HepG2 (cell line): ENCODE results near the gene PGC. TPM values are rescaled to one million over a fixed set of nuclear protein-coding genes. Genes with fewer than 3 reads are reported as not detected.

Source experiments
- AFF4 ChIP-seq: sonication (generic); formaldehyde crosslinking; IDR thresholded peaks from 2 replicates; pipeline ENCODE4 v1.4.0; 2020; ENCODE audit warnings: missing genetic modification reagents
- AGO2 ChIP-seq: fragments of 200-400 bp; formaldehyde crosslinking; optimal IDR thresholded peaks from 2 replicates; pipeline ENCODE3; 2017; ENCODE audit warnings: mild to moderate bottlenecking, low read depth, low read length, moderate library complexity
- CBX5 ChIP-seq: sonication (generic); formaldehyde crosslinking; IDR thresholded peaks from 2 replicates; pipeline ENCODE4 v1.4.0; 2020; ENCODE audit warnings: missing genetic modification reagents, borderline replicate concordance
- CTCF ChIP-seq: sonication (generic); formaldehyde crosslinking; IDR thresholded peaks from 2 replicates; pipeline ENCODE4 v1.5.0; 2020; ENCODE audit warnings: mild to moderate bottlenecking, missing genetic modification reagents, moderate library complexity
- ERF ChIP-seq: IDR thresholded peaks from 2 replicates; pipeline ENCODE4 v1.6.1; 2018; ENCODE audit warnings: missing biosample characterization, missing genetic modification reagents
- ETV6 ChIP-seq: sonication (generic); formaldehyde crosslinking; conservative IDR thresholded peaks from 2 replicates; pipeline ENCODE4 v1.4.0; 2020; ENCODE audit warnings: missing genetic modification reagents
- FLYWCH1 ChIP-seq: sonication (generic); formaldehyde crosslinking; IDR thresholded peaks from 2 replicates; pipeline ENCODE4 v1.8.1; 2023; ENCODE audit warnings: mild to moderate bottlenecking, missing genetic modification reagents
- GATAD2A ChIP-seq: IDR thresholded peaks from 2 replicates; pipeline ENCODE4 v1.6.1; 2016
- HBP1 ChIP-seq: IDR thresholded peaks from 2 replicates; pipeline ENCODE4 v1.6.1; 2016; ENCODE audit warnings: low read depth, control low read depth
- HNRNPK ChIP-seq: fragments of 200-400 bp; formaldehyde crosslinking; IDR thresholded peaks from 2 replicates; pipeline ENCODE4 v1.6.1; 2018; ENCODE audit warnings: low read length, low read depth, moderate library complexity, mild to moderate bottlenecking; ENCODE audit not compliant: poor library complexity, severe bottlenecking
- HNRNPL ChIP-seq: fragments of 200-400 bp; formaldehyde crosslinking; IDR thresholded peaks from 2 replicates; pipeline ENCODE4 v1.6.1; 2017; ENCODE audit warnings: mild to moderate bottlenecking, low read depth, low read length
- IKZF5 ChIP-seq: IDR thresholded peaks from 2 replicates; pipeline ENCODE4 v1.6.1; 2018; ENCODE audit warnings: missing genetic modification reagents, mild to moderate bottlenecking, missing compliant biosample characterization
- IRF2 ChIP-seq: IDR thresholded peaks from 2 replicates; pipeline ENCODE4 v1.6.1; 2018; ENCODE audit warnings: missing genetic modification reagents, missing compliant biosample characterization
- KAT7 ChIP-seq: IDR thresholded peaks from 2 replicates; pipeline ENCODE4 v1.6.1; 2018; ENCODE audit warnings: borderline replicate concordance, missing compliant biosample characterization
- KDM3A ChIP-seq: IDR thresholded peaks from 2 replicates; pipeline ENCODE4 v1.6.1; 2018; ENCODE audit warnings: low read depth, missing compliant biosample characterization
- MAZ ChIP-seq, 2 experiments: sonication (generic) in 1 of 2; formaldehyde crosslinking in 1 of 2; IDR thresholded peaks; 2 replicates each; pipeline versions ENCODE4 v1.5.0 to v1.6.1; 2012 to 2020; ENCODE audit warnings: low read depth in 2 of 2, mild to moderate bottlenecking in 2 of 2, borderline replicate concordance in 1 of 2, improper control_type of control experiment in 1 of 2, low read length in 1 of 2, missing genetic modification reagents in 1 of 2, moderate library complexity in 1 of 2
- SRF ChIP-seq: IDR thresholded peaks from 2 replicates; pipeline ENCODE4 v1.6.1; 2011; ENCODE audit warnings: mild to moderate bottlenecking, low read depth, low read length, moderate library complexity
- TP53 ChIP-seq: sonication (generic); formaldehyde crosslinking; conservative IDR thresholded peaks from 2 replicates; pipeline ENCODE4 v1.4.0; 2020; ENCODE audit warnings: missing genetic modification reagents
- U2AF2 ChIP-seq: fragments of 200-400 bp; formaldehyde crosslinking; IDR thresholded peaks from 2 replicates; pipeline ENCODE4 v1.6.1; 2017; ENCODE audit warnings: low read depth, mild to moderate bottlenecking, low read length
- ZNF180 ChIP-seq: sonication (generic); formaldehyde crosslinking; IDR thresholded peaks from 2 replicates; pipeline ENCODE4 v1.4.0; 2020; ENCODE audit warnings: low read depth, missing genetic modification reagents, borderline replicate concordance
- ZNF572 ChIP-seq: sonication (generic); formaldehyde crosslinking; IDR thresholded peaks from 2 replicates; pipeline ENCODE4 v1.5.1; 2020; ENCODE audit warnings: mild to moderate bottlenecking, missing genetic modification reagents
- polyA plus RNA-seq, 8 experiments: library from polyadenylated mRNA; depleted of rRNA in 3 of 8; stranded (reverse) in 7 of 8; unstranded in 1 of 8; fragments of >200 nt; fragmentation: Illumina TruSeq in 4 of 8; extraction: Trizol in 4 of 8; gene quantifications; 2 replicates each; pipeline versions ENCODE4 v1.2.1 to v1.2.3, GENCODE V29; 2011 to 2016; ENCODE audit warnings: low read depth in 4 of 8, missing spikeins in 1 of 8, mixed read lengths in 1 of 8; ENCODE audit not compliant: insufficient read depth in 1 of 8
- total RNA-seq, 5 experiments: library from RNA; depleted of rRNA; stranded (reverse); fragments of >200 nt; fragmentation: Illumina TruSeq; extraction: Trizol; gene quantifications; 2 replicates each; pipeline ENCODE4 v1.2.3, GENCODE V29; 2016; ENCODE audit warnings: low read depth in 1 of 5

The PGC gene
- total and polyA plus RNA-seq, 2 of the 13 experiments (the other 11 are each of a cell fraction or from before 2014, with no cell fraction given) = 426 to 502 TPM

GRCh38 chr6:41705996-41706835 lies 41.0 kb downstream of the PGC start (continued):
- TF ChIP-seq ETV6 (CRISPR knock-in tag) (no peak; the same call in 1 of the 2 replicates), CTCF (CRISPR knock-in tag) (peak; percentile 99), KDM3A (CRISPR knock-in tag) (0 out of 2 replicates have a peak, but pooled peaks have one; percentile 69), ZNF572 (CRISPR knock-in tag) (peak; percentile 85; the same call in 1 of the 2 replicates), GATAD2A (CRISPR knock-in tag) (peak; percentile 53), HBP1 (CRISPR knock-in tag) (0 out of 2 replicates have a peak, but pooled peaks have one; percentile 28), AGO2 (peak; percentile 24), MAZ (IDR thresholded peaks at IDR 0.05; ENCODE audit: borderline replicate concordance, low read depth, low read length) (peak; percentile 59; the same call in 1 of the 2 replicates), MAZ (CRISPR knock-in tag; IDR thresholded peaks at IDR 0.05; ENCODE audit: low read depth) (peak; percentile 64), ERF (CRISPR knock-in tag) (peak; percentile 75; the same call in 1 of the 2 replicates), U2AF2 (no peak), HNRNPK (peak; percentile 53), IRF2 (CRISPR knock-in tag) (0 out of 2 replicates have a peak, but pooled peaks have one; percentile 46), FLYWCH1 (no peak), SRF (0 out of 2 replicates have a peak, but pooled peaks have one; percentile 6), AFF4 (CRISPR knock-in tag) (no peak), CBX5 (peak; percentile 57; the same call in 1 of the 2 replicates), IKZF5 (CRISPR knock-in tag) (peak; percentile 29; the same call in 1 of the 2 replicates), ZNF180 (CRISPR knock-in tag) (no peak), TP53 (CRISPR knock-in tag) (no peak), HNRNPL (peak; percentile 96), KAT7 (CRISPR knock-in tag) (peak; percentile 65; the same call in 1 of the 2 replicates)
